RWPE2 (cell line): ENCODE data around the gene GPATCH8.

Source experiments
- ATAC-seq: fragments of 200-7000 bp; cut with Tn5 transposase; 3 replicates; pipeline ENCODE4 v1.9.1; 2021; ENCODE audit warnings: low read depth
- DNase-seq: peaks from one replicate; pipeline ENCODE4 v3.0.0-alpha.2; 2020; ENCODE audit warnings: low spot score
- H3K27ac ChIP-seq: fragments of 450-650 bp; 2 replicates; pipeline ENCODE4 v1.5.1; 2017; ENCODE audit warnings: mild to moderate bottlenecking; ENCODE audit not compliant: poor library complexity, severe bottlenecking
- H3K27me3 ChIP-seq: fragments of 250-450 bp; sonication (Bioruptor Pico); 2 replicates; pipeline ENCODE4 v1.5.1; 2021; ENCODE audit warnings: mild to moderate bottlenecking, moderate library complexity; ENCODE audit not compliant: insufficient read depth, poor library complexity, severe bottlenecking
- H3K36me3 ChIP-seq: fragments of 250-450 bp; sonication (Bioruptor Pico); 2 replicates; pipeline ENCODE4 v1.5.1; 2020; ENCODE audit warnings: low read depth, mild to moderate bottlenecking, moderate library complexity
- H3K4me1 ChIP-seq: fragments of 250-450 bp; sonication (Bioruptor Pico); 2 replicates; pipeline ENCODE4 v1.5.1; 2021; ENCODE audit warnings: mild to moderate bottlenecking, moderate library complexity; ENCODE audit not compliant: insufficient read depth, poor library complexity, severe bottlenecking
- H3K4me3 ChIP-seq: fragments of 250-450 bp; sonication (Bioruptor Pico); 2 replicates; pipeline ENCODE4 v1.5.1; 2021; ENCODE audit warnings: mild to moderate bottlenecking, moderate library complexity; ENCODE audit not compliant: severe bottlenecking
- H3K9me3 ChIP-seq: fragments of 250-450 bp; sonication (Bioruptor Pico); 2 replicates; pipeline ENCODE4 v1.5.1; 2021; ENCODE audit warnings: mild to moderate bottlenecking, moderate library complexity; ENCODE audit not compliant: severe bottlenecking
- TF ChIP-seq, protein P1 (sequence below): fragments of 450-650 bp; IDR thresholded peaks from one replicate; pipeline ENCODE4 v1.5.1; 2017; ENCODE audit warnings: mild to moderate bottlenecking, moderate library complexity; ENCODE audit not compliant: poor library complexity, severe bottlenecking

Gene GPATCH8

DNA sequence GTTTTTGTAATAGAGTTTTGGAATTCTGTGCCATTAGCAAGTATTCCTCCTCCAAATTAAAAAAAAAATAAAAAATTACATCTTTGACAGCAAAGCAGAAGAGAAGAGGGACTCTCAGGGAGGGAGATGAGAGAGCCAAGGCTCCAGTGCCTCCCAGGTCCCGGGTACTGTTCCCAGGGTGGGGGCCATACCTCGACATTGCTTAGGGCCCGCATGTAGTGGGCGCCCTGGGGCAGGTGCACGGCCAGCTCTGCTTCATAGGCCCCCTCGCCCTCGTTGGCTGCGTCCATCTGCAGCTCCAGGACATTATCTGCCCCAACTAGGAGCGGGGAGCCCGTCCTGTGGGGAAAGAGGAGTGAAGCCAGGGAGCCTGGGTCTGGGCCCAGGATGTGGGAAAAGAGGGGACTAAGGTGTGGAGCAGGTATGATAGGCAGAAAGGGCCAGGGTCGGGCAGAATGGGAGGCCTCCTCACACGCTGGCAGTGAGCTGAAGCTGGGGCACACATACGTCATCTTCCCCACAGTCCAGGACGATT, 125.0 kb downstream of the GPATCH8 start:
- H3K27me3 ChIP-seq: no peaks in the 10 kb centered on the region
- no peak overlapping the region for H3K27ac ChIP-seq
- H3K4me3 ChIP-seq: no peak overlapping the region
- ATAC-seq: no peak
- H3K36me3 ChIP-seq: no peaks in the 10 kb centered on the region
- no peak for DNase-seq
- no peaks in the 10 kb centered on the region for H3K9me3 ChIP-seq
- TF ChIP-seq, protein P1, sequence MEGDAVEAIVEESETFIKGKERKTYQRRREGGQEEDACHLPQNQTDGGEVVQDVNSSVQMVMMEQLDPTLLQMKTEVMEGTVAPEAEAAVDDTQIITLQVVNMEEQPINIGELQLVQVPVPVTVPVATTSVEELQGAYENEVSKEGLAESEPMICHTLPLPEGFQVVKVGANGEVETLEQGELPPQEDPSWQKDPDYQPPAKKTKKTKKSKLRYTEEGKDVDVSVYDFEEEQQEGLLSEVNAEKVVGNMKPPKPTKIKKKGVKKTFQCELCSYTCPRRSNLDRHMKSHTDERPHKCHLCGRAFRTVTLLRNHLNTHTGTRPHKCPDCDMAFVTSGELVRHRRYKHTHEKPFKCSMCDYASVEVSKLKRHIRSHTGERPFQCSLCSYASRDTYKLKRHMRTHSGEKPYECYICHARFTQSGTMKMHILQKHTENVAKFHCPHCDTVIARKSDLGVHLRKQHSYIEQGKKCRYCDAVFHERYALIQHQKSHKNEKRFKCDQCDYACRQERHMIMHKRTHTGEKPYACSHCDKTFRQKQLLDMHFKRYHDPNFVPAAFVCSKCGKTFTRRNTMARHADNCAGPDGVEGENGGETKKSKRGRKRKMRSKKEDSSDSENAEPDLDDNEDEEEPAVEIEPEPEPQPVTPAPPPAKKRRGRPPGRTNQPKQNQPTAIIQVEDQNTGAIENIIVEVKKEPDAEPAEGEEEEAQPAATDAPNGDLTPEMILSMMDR: no peak
- no peaks in the 10 kb centered on the region for H3K4me1 ChIP-seq

DNA sequence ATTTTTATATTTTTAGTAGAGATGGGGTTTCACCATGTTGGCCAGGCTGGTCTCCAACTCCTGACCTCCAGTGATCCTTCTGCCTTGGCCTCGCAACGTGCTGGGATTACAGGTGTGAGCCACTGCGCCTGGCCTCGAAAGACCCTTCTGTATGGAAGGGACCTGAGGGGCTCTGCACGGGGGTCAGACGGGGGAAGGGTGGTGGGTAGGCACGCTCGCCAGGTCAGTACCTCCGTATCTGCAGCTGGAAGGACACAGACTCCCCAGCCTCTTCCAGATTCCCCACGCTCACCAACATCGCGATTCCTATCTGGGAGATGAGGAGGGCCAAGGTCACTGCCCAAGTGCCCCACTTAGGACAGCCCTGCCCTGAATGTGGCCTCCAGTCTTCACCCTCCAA, 126.4 kb downstream of the GPATCH8 start:
- H3K27ac ChIP-seq: no peak overlapping the region
- H3K36me3 ChIP-seq: no peaks in the 10 kb centered on the region
- TF ChIP-seq, protein P1: no peak
- DNase-seq (no peak), ATAC-seq (no peak)
- no peaks in the 10 kb centered on the region for H3K4me1 ChIP-seq
- H3K4me3 ChIP-seq: no peak overlapping the region
- no peaks in the 10 kb centered on the region for H3K27me3 ChIP-seq
- H3K9me3 ChIP-seq: no peaks in the 10 kb centered on the region

DNA sequence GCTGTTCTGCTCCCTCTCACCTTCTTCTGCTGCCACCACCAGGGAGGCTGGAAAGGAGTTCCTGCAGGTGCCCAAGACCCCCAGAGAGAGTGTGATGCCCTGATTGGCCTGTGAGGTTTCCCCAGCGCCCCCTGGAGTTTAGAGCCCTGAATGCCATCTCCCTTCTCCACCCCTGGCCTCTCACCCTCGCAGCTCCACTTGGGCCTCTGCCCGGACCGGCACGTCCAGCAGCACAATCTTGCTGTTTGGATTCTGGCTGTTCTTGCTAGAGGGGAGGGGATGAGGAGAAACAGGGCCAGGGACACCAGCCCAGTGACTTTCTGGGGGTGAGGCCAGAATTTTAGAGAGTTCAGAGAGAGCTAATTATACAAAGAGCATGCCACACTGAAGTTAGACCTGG, 127.1 kb downstream of the GPATCH8 start:
- ATAC-seq (no peak), DNase-seq (no peak)
- TF ChIP-seq, protein P1: peak; percentile 21
- no peak overlapping the region for H3K4me3 ChIP-seq
- no peaks in the 10 kb centered on the region for H3K4me1 ChIP-seq
- H3K27me3 ChIP-seq: no peaks in the 10 kb centered on the region
- H3K27ac ChIP-seq: no peak overlapping the region
- no peaks in the 10 kb centered on the region for H3K36me3 ChIP-seq
- H3K9me3 ChIP-seq: no peaks in the 10 kb centered on the region

DNA sequence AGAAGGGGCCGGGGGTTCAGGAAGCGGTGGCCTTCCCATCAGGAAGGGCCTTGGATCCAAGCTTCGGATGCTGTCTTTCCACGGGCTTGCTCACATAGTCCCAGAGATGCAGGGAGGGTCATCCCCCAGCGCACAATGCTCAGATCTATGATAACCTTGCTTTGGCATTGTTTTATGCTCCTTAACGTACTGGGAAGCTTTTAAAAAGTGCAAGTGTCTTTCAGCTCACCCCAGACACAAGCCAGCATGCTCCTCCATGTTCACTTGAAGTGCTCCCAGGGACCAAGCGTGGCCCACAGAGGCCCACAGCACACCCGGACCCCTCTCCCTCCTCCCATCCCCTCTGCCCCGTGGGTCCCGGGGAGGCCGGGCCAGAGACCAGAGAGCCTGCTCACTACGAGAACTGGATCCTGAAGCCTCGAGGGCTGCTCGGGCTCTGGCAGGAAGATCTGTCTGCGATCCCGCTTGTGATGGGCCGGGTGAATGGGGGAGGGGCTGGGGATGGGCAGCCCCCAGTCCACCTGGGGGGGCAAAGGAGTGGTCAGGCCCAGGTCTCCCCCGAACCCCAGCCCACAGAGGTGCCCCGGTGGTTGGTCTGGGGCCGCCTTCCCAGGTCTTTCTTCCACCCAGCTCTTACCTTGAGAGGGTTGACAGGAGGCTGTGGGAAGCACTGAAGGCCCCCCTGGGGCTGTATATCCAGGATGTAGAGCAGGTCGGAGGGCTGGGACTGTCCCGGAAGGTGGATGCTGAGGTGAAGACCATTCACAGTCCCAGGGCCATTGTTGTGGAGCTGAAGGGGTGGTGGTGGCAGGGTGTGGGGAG, 127.8 kb downstream of the GPATCH8 start:
- H3K4me3 ChIP-seq: no peak overlapping the region
- DNase-seq (no peak), ATAC-seq (peak; percentile 29; the same call in 1 of the 3 replicates)
- no peaks in the 10 kb centered on the region for H3K4me1 ChIP-seq
- H3K9me3 ChIP-seq: no peaks in the 10 kb centered on the region
- TF ChIP-seq, protein P1: no peak
- H3K27me3 ChIP-seq: no peaks in the 10 kb centered on the region
- no peak overlapping the region for H3K27ac ChIP-seq
- H3K36me3 ChIP-seq: no peaks in the 10 kb centered on the region
